WTC11 (cell line): Measurements from ENCODE around the gene ELP4. TPM values are rescaled to one million over a fixed set of nuclear protein-coding genes. Genes with fewer than 3 reads are reported as not detected.

Experiments used
- ATAC-seq: fragments of 200-7000 bp; cut with Tn5 transposase; 2 replicates; pipeline ENCODE4 v1.10.0; 2021; ENCODE audit warnings: mild to moderate bottlenecking, moderate library complexity
- CTCF ChIA-PET: fragments of 300-600 bp; sonication (Branson Sonifier 250); formaldehyde crosslinking; loops from one replicate; lab custom pipeline; 2021; ENCODE audit warnings: antibody characterized with exemption; lab: Charles Lee
- POLR2A ChIA-PET: fragments of 350-600 bp; sonication (Branson Sonifier 250); formaldehyde crosslinking; loops from one replicate; lab custom pipeline; 2021; ENCODE audit warnings: antibody characterized with exemption; lab: Charles Lee
- DNase-seq: peaks from one replicate; pipeline ENCODE4 v3.0.0; 2021; ENCODE audit warnings: low spot score
- H3K27ac Mint-ChIP-seq: 2 replicates; pipeline ENCODE4 v1.8.0; 2021; ENCODE audit warnings: mixed read lengths
- H3K27me3 Mint-ChIP-seq: 2 replicates; pipeline ENCODE4 v1.8.0; 2021; ENCODE audit warnings: low read depth, mild to moderate bottlenecking, moderate library complexity, mixed read lengths
- H3K36me3 Mint-ChIP-seq: 2 replicates; pipeline ENCODE4 v1.8.0; 2021; ENCODE audit warnings: mixed read lengths
- H3K4me1 Mint-ChIP-seq: 2 replicates; pipeline ENCODE4 v1.8.0; 2022; ENCODE audit warnings: mixed read lengths
- H3K4me3 Mint-ChIP-seq: 2 replicates; pipeline ENCODE4 v1.8.0; 2021; ENCODE audit warnings: mild to moderate bottlenecking, moderate library complexity, mixed read lengths
- H3K9me3 Mint-ChIP-seq: 2 replicates; pipeline ENCODE4 v1.8.0; 2021; ENCODE audit warnings: mixed read lengths
- AFF4 ChIP-seq: sonication (generic); formaldehyde crosslinking; IDR thresholded peaks from 2 replicates; pipeline ENCODE4 v1.8.1; 2023; ENCODE audit warnings: mild to moderate bottlenecking, missing genetic modification reagents, borderline replicate concordance
- AR ChIP-seq: fragments of 250-450 bp; sonication (Bioruptor Pico); IDR thresholded peaks from 2 replicates; pipeline ENCODE4 v1.9.0; 2021; ENCODE audit warnings: mild to moderate bottlenecking
- ATF3 ChIP-seq: sonication (generic); formaldehyde crosslinking; conservative IDR thresholded peaks from 2 replicates; pipeline ENCODE4 v1.8.1; 2022; ENCODE audit warnings: mild to moderate bottlenecking, missing genetic modification reagents
- E2F5 ChIP-seq: sonication (generic); formaldehyde crosslinking; IDR thresholded peaks from 2 replicates; pipeline ENCODE4 v1.8.1; 2022; ENCODE audit warnings: mild to moderate bottlenecking, moderate library complexity, missing genetic modification reagents
- FOXP4 ChIP-seq: sonication (generic); formaldehyde crosslinking; IDR thresholded peaks from 2 replicates; pipeline ENCODE4 v1.8.0; 2022; ENCODE audit warnings: mild to moderate bottlenecking, missing genetic modification reagents
- JUN ChIP-seq: sonication (generic); formaldehyde crosslinking; IDR thresholded peaks from 2 replicates; pipeline ENCODE4 v1.8.0; 2023; ENCODE audit warnings: mild to moderate bottlenecking, missing genetic modification reagents
- MYBL2 ChIP-seq: sonication (generic); formaldehyde crosslinking; IDR thresholded peaks from 2 replicates; pipeline ENCODE4 v1.8.1; 2023; ENCODE audit warnings: mild to moderate bottlenecking, moderate library complexity, missing genetic modification reagents
- PREB ChIP-seq: sonication (generic); formaldehyde crosslinking; IDR thresholded peaks from 2 replicates; pipeline ENCODE4 v1.8.1; 2022; ENCODE audit warnings: mild to moderate bottlenecking, missing genetic modification reagents, moderate library complexity, borderline replicate concordance
- PRRX2 ChIP-seq: fragments of 250-450 bp; sonication (Bioruptor Pico); IDR thresholded peaks from 2 replicates; pipeline ENCODE4 v1.8.0; 2021; ENCODE audit warnings: mild to moderate bottlenecking
- RELA ChIP-seq: sonication (generic); formaldehyde crosslinking; IDR thresholded peaks from 2 replicates; pipeline ENCODE4 v1.8.1; 2022; ENCODE audit warnings: missing genetic modification reagents, mild to moderate bottlenecking, borderline replicate concordance
- TP53 ChIP-seq: sonication (generic); formaldehyde crosslinking; IDR thresholded peaks from 2 replicates; pipeline ENCODE4 v1.8.1; 2023; ENCODE audit warnings: mild to moderate bottlenecking, missing genetic modification reagents
- ZNF232 ChIP-seq: sonication (generic); formaldehyde crosslinking; IDR thresholded peaks from 2 replicates; pipeline ENCODE4 v1.8.0; 2022; ENCODE audit warnings: mild to moderate bottlenecking, missing genetic modification reagents
- ZNF671 ChIP-seq: fragments of 250-450 bp; sonication (Bioruptor Pico); IDR thresholded peaks from 2 replicates; pipeline ENCODE4 v1.8.0; 2021; ENCODE audit warnings: mild to moderate bottlenecking
- total RNA-seq: library from RNA; stranded (reverse); gene quantifications from 3 replicates; pipeline ENCODE4 v1.2.3, GENCODE V29; 2021

Gene ELP4
- total RNA-seq, 1 experiment from 2014 or later: 14.6 TPM

GRCh38 chr11:31819621-31820437, 310.3 kb downstream of the ELP4 start:
- Mint-ChIP-seq H3K4me1 (peaks cover 71% of the 10 kb centered on the region), H3K9me3 (no peaks in the 10 kb centered on the region), H3K36me3 (no peaks in the 10 kb centered on the region), H3K27me3 (peaks cover 100% of the 10 kb centered on the region), H3K27ac (no peak overlapping the region), H3K4me3 (peak overlapping the region; percentile 70)
- ChIA-PET CTCF (interaction anchor here (1.0 to 5.7 kb wide), 8 partner anchors 15 to 713 kb away, joined by 3 to 54 read pairs (median 5); no protein-coding TSS in a partner anchor), POLR2A (interaction anchor here (0.9 to 1.1 kb wide), 2 partner anchors 14 to 20 kb away, joined by 3 read pairs; no protein-coding TSS in a partner anchor)
- ATAC-seq: peak; percentile 2
- no peak for TF ChIP-seq AR (CRISPR knock-in tag)
- 0 out of 2 replicates have a peak, but pooled peaks have one; percentile 3 for TF ChIP-seq TP53 (CRISPR knock-in tag)
- DNase-seq: peak; percentile 63

- no peak overlapping the region for H3K27ac Mint-ChIP-seq
- no peaks in the 10 kb centered on the region for H3K9me3 Mint-ChIP-seq
- peak; percentile 20 for ATAC-seq
- H3K27me3 Mint-ChIP-seq: peaks cover 100% of the 10 kb centered on the region
- ChIA-PET POLR2A (interaction anchor here (0.9 to 1.1 kb wide), 2 partner anchors 15 to 21 kb away, joined by 3 read pairs; no protein-coding TSS in a partner anchor), CTCF (interaction anchor here (1.0 to 5.7 kb wide), 6 partner anchors 15 to 138 kb away, joined by 3 to 54 read pairs (median 13); no protein-coding TSS in a partner anchor)
- H3K4me3 Mint-ChIP-seq: peak overlapping the region; percentile 70
- H3K4me1 Mint-ChIP-seq: peaks cover 69% of the 10 kb centered on the region
- H3K36me3 Mint-ChIP-seq: no peaks in the 10 kb centered on the region
- TF ChIP-seq AFF4: no peak
- no peak for TF ChIP-seq JUN (CRISPR knock-in tag)
- no peak for TF ChIP-seq ZNF232 (CRISPR knock-in tag)
- no peak for TF ChIP-seq ZNF671 (CRISPR knock-in tag)
- no peak for TF ChIP-seq ATF3
- TF ChIP-seq TP53 (CRISPR knock-in tag): 0 out of 2 replicates have a peak, but pooled peaks have one; percentile 10
- TF ChIP-seq FOXP4 (CRISPR knock-in tag): no peak
- TF ChIP-seq PREB (CRISPR knock-in tag): no peak
- no peak for TF ChIP-seq PRRX2 (CRISPR knock-in tag)
- no peak for TF ChIP-seq RELA (CRISPR knock-in tag)
- peak; percentile 36; the same call in 1 of the 2 replicates for TF ChIP-seq E2F5 (CRISPR knock-in tag)
- no peak for TF ChIP-seq MYBL2 (CRISPR knock-in tag)
- TF ChIP-seq, all 79 proteins: peak for 2
- DNase-seq: peak; percentile 63
Measured at GRCh38 chr11:31820438-31820818, 310.9 kb downstream of the ELP4 start.
